Kidney (tissue), 14 donors: ENCODE results near the gene RGS13. TPM values are rescaled to one million over a fixed set of nuclear protein-coding genes. Genes with fewer than 3 reads are reported as not detected.

Experiments
- DNase-seq, 5 donors: peaks; one replicate each; pipeline ENCODE4 v3.0.0-alpha.2; 2013 to 2020
- FAIRE-seq: peaks from 2 replicates; lab custom pipeline; 2012; peaks lifted over from hg19 to GRCh38; lab: Jason Lieb, UNC
- H3K27ac ChIP-seq, 2 donors: one replicate each; pipeline ENCODE4 v1.7.0; 2013; ENCODE audit warnings: low read depth in 2 of 2, low read length in 2 of 2, inconsistent platforms in 1 of 2
- H3K27me3 ChIP-seq: one replicate; pipeline ENCODE4 v1.7.1; 2013; ENCODE audit warnings: low read length, inconsistent platforms; ENCODE audit not compliant: control insufficient read depth, insufficient read depth
- H3K36me3 ChIP-seq, 3 donors: one replicate each; pipeline versions ENCODE4 v1.7.0 to v1.7.1; 2013; ENCODE audit warnings: low read length in 3 of 3, control low read depth in 1 of 3, inconsistent platforms in 1 of 3; ENCODE audit not compliant: insufficient read depth in 3 of 3, control insufficient read depth in 2 of 3
- H3K4me1 ChIP-seq, 3 donors: one replicate each; pipeline versions ENCODE4 v1.7.0 to v1.7.1; 2013; ENCODE audit warnings: low read length in 3 of 3, inconsistent platforms in 1 of 3, low read depth in 1 of 3; ENCODE audit not compliant: control insufficient read depth in 2 of 3, insufficient read depth in 2 of 3
- H3K4me3 ChIP-seq, 3 donors: one replicate each; pipeline versions ENCODE4 v1.7.0 to v1.8.1; 2013; ENCODE audit warnings: low read length in 3 of 3, control low read depth in 1 of 3, inconsistent platforms in 1 of 3
- H3K9ac ChIP-seq, 3 donors: one replicate each; pipeline versions ENCODE4 v1.7.0 to v1.7.1; 2013; ENCODE audit warnings: low read length in 3 of 3, control low read depth in 1 of 3, inconsistent platforms in 1 of 3
- H3K9me3 ChIP-seq, 3 donors: one replicate each; pipeline versions ENCODE4 v1.7.0 to v1.7.1; 2013; ENCODE audit warnings: low read length in 3 of 3, control low read depth in 1 of 3, inconsistent platforms in 1 of 3; ENCODE audit not compliant: control insufficient read depth in 2 of 3, insufficient read depth in 1 of 3
- intact Hi-C: fragments of 100-400 bp; cut with DNase I; formaldehyde crosslinking; loops from one replicate; pipeline ENCODE4 v1.11.1; 2022
- polyA plus RNA-seq: library from polyadenylated mRNA; stranded (reverse); fragments of 350-450 nt; fragmentation: Illumina TruSeq; extraction: RNeasy Lipid Tissue Mini Kit (QIAGEN cat#74804); gene quantifications from one replicate; pipeline ENCODE4 v1.2.3, GENCODE V29; 2014; ENCODE audit warnings: low read depth, low replicate concordance; ENCODE audit not compliant: insufficient read depth
- total RNA-seq: library from RNA; stranded (reverse); fragmentation: NEBNext Ultra II Directional; extraction: Animal tissue kit (Norgen Biotek cat#: 25700); gene quantifications from one replicate; pipeline ENCODE4 v1.2.1, GENCODE V29; 2021
- TF ChIP-seq, protein P1 (sequence below): IDR thresholded peaks from 3 replicates; pipeline ENCODE4 v1.5.1; 2012; ENCODE audit warnings: mild to moderate bottlenecking, moderate library complexity, borderline replicate concordance; ENCODE audit not compliant: insufficient read depth; ENCODE audit errors: extremely low read depth
- donor health status: control.
- donor health status: control.
- donor health status: control.
- donor health status: control.
- donor health status: control.
- donor health status: DM: yes; HTN: yes; CAD: no.
- donor health status: Normal renal cell carcinoma (clear cell type).

Gene RGS13
- total and polyA plus RNA-seq, 2 donors from 2014 or later: 2.1 TPM; not detected in 1

DNA sequence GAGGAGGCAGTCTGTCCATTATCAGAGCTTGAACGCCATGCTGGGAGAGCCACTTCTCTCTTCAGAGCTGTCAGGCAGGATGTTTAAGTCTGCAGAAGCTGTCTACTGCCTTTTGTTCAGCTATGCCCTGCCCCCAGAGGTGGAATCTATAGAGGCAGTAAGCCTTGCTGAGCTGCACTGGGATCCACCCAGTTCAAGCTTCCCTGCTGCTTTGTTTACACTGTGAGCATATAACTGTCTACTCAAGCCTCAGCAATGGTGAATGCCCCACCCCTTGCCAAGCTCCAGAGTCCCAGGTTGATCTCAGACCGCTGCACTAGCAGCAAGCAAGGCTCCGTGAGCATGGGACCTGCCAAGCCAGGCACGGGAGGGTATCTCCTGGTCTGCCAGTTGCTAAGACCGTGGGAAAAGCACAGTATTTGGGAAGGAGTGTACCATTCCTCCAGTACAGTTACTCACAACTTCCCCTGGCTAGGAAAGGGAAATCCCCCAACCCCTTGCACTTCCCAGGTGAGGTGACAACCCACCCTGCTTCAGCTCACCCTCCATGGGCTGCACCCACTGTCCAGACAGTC, 32.5 kb downstream of the RGS13 start:
- H3K4me1 ChIP-seq: no peaks in the 10 kb centered on the region
- H3K36me3 ChIP-seq: no peaks in the 10 kb centered on the region
- H3K9ac ChIP-seq: no peak overlapping the region
- no peak overlapping the region for H3K27ac ChIP-seq
- DNase-seq (no peak), FAIRE-seq (no peak)
- H3K27me3 ChIP-seq: no peaks in the 10 kb centered on the region
- intact Hi-C loops: no loop called here
- H3K4me3 ChIP-seq: no peak overlapping the region
- H3K9me3 ChIP-seq: no peaks in the 10 kb centered on the region
- TF ChIP-seq, protein P1, sequence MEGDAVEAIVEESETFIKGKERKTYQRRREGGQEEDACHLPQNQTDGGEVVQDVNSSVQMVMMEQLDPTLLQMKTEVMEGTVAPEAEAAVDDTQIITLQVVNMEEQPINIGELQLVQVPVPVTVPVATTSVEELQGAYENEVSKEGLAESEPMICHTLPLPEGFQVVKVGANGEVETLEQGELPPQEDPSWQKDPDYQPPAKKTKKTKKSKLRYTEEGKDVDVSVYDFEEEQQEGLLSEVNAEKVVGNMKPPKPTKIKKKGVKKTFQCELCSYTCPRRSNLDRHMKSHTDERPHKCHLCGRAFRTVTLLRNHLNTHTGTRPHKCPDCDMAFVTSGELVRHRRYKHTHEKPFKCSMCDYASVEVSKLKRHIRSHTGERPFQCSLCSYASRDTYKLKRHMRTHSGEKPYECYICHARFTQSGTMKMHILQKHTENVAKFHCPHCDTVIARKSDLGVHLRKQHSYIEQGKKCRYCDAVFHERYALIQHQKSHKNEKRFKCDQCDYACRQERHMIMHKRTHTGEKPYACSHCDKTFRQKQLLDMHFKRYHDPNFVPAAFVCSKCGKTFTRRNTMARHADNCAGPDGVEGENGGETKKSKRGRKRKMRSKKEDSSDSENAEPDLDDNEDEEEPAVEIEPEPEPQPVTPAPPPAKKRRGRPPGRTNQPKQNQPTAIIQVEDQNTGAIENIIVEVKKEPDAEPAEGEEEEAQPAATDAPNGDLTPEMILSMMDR: no peak

DNA sequence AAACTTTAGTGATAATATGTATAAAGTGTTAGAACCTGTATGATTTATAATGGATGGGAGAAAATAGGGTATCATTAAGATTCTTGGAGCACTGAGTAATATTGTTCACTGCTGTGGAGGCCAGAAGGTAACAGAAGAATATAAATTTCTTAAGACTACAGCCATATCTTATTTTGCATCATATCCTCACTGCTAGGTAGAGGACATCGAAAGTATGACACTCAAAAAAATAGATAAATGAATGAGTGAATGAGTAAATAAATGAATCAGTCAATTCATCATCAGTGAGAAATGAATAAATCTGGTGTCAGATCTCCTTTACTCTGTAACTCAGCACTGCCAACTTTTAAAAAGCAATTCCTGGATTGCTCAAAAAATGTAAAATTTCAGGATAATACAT, 33.2 kb downstream of the RGS13 start:
- TF ChIP-seq, protein P1: no peak
- no peak overlapping the region for H3K4me3 ChIP-seq
- DNase-seq (no peak), FAIRE-seq (no peak)
- no peaks in the 10 kb centered on the region for H3K4me1 ChIP-seq
- no peak overlapping the region for H3K27ac ChIP-seq
- H3K9ac ChIP-seq: no peak overlapping the region
- no peaks in the 10 kb centered on the region for H3K36me3 ChIP-seq
- H3K9me3 ChIP-seq: no peaks in the 10 kb centered on the region
- intact Hi-C loops: no loop called here
- H3K27me3 ChIP-seq: no peaks in the 10 kb centered on the region

DNA sequence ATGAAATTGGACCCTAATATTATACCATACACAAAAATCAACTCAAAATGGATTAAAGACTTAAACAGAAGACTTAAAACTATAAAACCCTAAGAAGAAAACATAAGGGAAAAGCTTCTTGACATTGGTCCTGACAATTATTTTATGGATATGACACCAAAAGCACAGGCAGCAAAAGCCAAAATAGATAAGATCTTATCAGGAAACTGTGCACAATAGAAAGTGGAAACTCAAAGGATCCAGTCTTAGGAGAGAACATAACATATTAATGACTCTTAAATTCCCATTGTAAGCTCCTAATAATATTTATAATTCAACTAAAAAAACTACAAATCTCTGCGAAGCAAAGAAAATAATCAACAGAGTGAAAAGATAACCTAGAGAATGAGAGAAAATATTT, 39.8 kb downstream of the RGS13 start:
- no peak for DNase-seq
- no peaks in the 10 kb centered on the region for H3K27me3 ChIP-seq
- no peak for FAIRE-seq
- H3K4me3 ChIP-seq: no peak overlapping the region
- intact Hi-C loops: no loop called here
- H3K27ac ChIP-seq: no peak overlapping the region
- no peaks in the 10 kb centered on the region for H3K9me3 ChIP-seq
- no peaks in the 10 kb centered on the region for H3K4me1 ChIP-seq
- TF ChIP-seq, protein P1: no peak
- H3K9ac ChIP-seq: no peak overlapping the region
- no peaks in the 10 kb centered on the region for H3K36me3 ChIP-seq

DNA sequence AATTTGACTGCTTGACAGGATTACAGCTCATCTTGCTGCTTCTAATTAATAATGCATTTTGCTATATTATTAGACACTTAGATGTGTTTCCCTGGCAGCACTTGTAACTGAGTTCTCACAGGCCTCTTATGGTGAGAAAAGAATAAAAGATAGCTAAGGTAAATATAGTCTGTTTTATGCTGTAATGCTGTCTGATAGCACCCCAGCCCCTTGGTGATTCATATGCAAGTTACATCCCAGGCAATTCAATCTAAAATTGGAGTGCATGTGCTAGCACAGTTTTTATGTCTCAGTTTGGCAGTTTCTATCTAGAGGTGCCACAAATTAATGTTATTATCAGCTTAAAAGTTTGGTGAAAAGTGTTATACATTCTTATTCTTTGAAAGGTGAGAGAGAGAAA, 42.2 kb downstream of the RGS13 start:
- Histone ChIP-seq H3K36me3 (no peaks in the 10 kb centered on the region), H3K27ac (no peak overlapping the region), H3K9ac (no peak overlapping the region), H3K4me3 (no peak overlapping the region), H3K9me3 (no peaks in the 10 kb centered on the region), H3K27me3 (no peaks in the 10 kb centered on the region), H3K4me1 (no peaks in the 10 kb centered on the region)
- intact Hi-C loops: no loop called here
- DNase-seq (no peak), FAIRE-seq (no peak)
- TF ChIP-seq, protein P1: no peak
